Ishikawa (cell line): ENCODE measurements around the gene CAMTA1.

Experiments used
- CEBPB ChIP-seq: IDR thresholded peaks from 2 replicates; pipeline ENCODE4 v1.6.1; 2012
- CREB1 ChIP-seq: IDR thresholded peaks from 2 replicates; pipeline ENCODE4 v1.6.1; 2012; ENCODE audit warnings: low read depth
- EGR1 ChIP-seq: IDR thresholded peaks from 2 replicates; pipeline ENCODE4 v1.6.1; 2012
- EP300 ChIP-seq: IDR thresholded peaks from 2 replicates; pipeline ENCODE4 v1.6.1; 2012; ENCODE audit warnings: borderline replicate concordance
- NFIC ChIP-seq: IDR thresholded peaks from 2 replicates; pipeline ENCODE4 v1.6.1; 2012
- RAD21 ChIP-seq: IDR thresholded peaks from 2 replicates; pipeline ENCODE4 v1.6.1; 2012; ENCODE audit warnings: low read depth
- TAF1 ChIP-seq: IDR thresholded peaks from 2 replicates; pipeline ENCODE4 v1.6.1; 2012; ENCODE audit warnings: low read depth, mild to moderate bottlenecking
- TEAD4 ChIP-seq: IDR thresholded peaks from 2 replicates; pipeline ENCODE4 v1.6.1; 2012
- YY1 ChIP-seq: IDR thresholded peaks from 2 replicates; pipeline ENCODE4 v1.6.1; 2012; ENCODE audit warnings: low read depth
- ZBTB7A ChIP-seq: IDR thresholded peaks from 2 replicates; pipeline ENCODE4 v1.6.1; 2012; ENCODE audit warnings: low read depth
- TF ChIP-seq, protein P1 (sequence below): IDR thresholded peaks from 2 replicates; pipeline ENCODE4 v1.6.1; 2012; ENCODE audit warnings: low read depth, mild to moderate bottlenecking
- TF ChIP-seq, protein P2 (sequence below): IDR thresholded peaks from 2 replicates; pipeline ENCODE4 v1.6.1; 2012
- TF ChIP-seq, protein P3 (sequence below): IDR thresholded peaks from 2 replicates; pipeline ENCODE4 v1.6.1; 2012

GRCh38 chr1:7681401-7681800 is 896.1 kb downstream of the CAMTA1 start:
- no peak for TF ChIP-seq CREB1
- TF ChIP-seq, protein P1, sequence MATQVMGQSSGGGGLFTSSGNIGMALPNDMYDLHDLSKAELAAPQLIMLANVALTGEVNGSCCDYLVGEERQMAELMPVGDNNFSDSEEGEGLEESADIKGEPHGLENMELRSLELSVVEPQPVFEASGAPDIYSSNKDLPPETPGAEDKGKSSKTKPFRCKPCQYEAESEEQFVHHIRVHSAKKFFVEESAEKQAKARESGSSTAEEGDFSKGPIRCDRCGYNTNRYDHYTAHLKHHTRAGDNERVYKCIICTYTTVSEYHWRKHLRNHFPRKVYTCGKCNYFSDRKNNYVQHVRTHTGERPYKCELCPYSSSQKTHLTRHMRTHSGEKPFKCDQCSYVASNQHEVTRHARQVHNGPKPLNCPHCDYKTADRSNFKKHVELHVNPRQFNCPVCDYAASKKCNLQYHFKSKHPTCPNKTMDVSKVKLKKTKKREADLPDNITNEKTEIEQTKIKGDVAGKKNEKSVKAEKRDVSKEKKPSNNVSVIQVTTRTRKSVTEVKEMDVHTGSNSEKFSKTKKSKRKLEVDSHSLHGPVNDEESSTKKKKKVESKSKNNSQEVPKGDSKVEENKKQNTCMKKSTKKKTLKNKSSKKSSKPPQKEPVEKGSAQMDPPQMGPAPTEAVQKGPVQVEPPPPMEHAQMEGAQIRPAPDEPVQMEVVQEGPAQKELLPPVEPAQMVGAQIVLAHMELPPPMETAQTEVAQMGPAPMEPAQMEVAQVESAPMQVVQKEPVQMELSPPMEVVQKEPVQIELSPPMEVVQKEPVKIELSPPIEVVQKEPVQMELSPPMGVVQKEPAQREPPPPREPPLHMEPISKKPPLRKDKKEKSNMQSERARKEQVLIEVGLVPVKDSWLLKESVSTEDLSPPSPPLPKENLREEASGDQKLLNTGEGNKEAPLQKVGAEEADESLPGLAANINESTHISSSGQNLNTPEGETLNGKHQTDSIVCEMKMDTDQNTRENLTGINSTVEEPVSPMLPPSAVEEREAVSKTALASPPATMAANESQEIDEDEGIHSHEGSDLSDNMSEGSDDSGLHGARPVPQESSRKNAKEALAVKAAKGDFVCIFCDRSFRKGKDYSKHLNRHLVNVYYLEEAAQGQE, result no peak
- no peak for TF ChIP-seq EP300
- no peak for TF ChIP-seq TAF1
- TF ChIP-seq, protein P2, sequence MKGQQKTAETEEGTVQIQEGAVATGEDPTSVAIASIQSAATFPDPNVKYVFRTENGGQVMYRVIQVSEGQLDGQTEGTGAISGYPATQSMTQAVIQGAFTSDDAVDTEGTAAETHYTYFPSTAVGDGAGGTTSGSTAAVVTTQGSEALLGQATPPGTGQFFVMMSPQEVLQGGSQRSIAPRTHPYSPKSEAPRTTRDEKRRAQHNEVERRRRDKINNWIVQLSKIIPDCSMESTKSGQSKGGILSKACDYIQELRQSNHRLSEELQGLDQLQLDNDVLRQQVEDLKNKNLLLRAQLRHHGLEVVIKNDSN, result no peak
- no peak for TF ChIP-seq NFIC
- no peak for TF ChIP-seq YY1
- TF ChIP-seq, protein P3, sequence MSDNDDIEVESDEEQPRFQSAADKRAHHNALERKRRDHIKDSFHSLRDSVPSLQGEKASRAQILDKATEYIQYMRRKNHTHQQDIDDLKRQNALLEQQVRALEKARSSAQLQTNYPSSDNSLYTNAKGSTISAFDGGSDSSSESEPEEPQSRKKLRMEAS, result no peak
- TF ChIP-seq TEAD4, result no peak
- no peak for TF ChIP-seq ZBTB7A
- no peak for TF ChIP-seq RAD21
- no peak for TF ChIP-seq CEBPB
- no peak for TF ChIP-seq EGR1
